HCT116 (cell line): Measurements from ENCODE around the gene CACNA1C. TPM values are rescaled to one million over a fixed set of nuclear protein-coding genes. Genes with fewer than 3 reads are reported as not detected.

Source experiments
- ATAC-seq: fragments of 200-7000 bp; cut with Tn5 transposase; 2 replicates; pipeline ENCODE4 v1.9.1; 2020; ENCODE audit warnings: mild to moderate bottlenecking, moderate library complexity
- BruUV-seq: library from RNA; stranded (reverse); fragments of 400-500 nt; replicated peaks from 2 replicates; lab custom pipeline; 2021; lab: Mats Ljungman, UMichigan
- CTCF ChIA-PET: fragments of 300-600 bp; sonication (Branson Sonifier 250); formaldehyde crosslinking; loops from one replicate; lab custom pipeline; 2021; ENCODE audit warnings: antibody characterized with exemption; lab: Charles Lee
- POLR2A ChIA-PET: fragments of 300-600, 350-600 bp; sonication (Branson Sonifier 250); formaldehyde crosslinking; loops from one replicate; lab custom pipeline; 2021; ENCODE audit warnings: antibody characterized with exemption; lab: Charles Lee
- RAD21 ChIA-PET, 2 experiments: fragments of 300-600 bp; sonication (Branson Sonifier 250); formaldehyde crosslinking; loops; one replicate each; lab custom pipeline; 2023; ENCODE audit warnings: low total read pairs in 2 of 2; ENCODE audit not compliant: uncharacterized antibody in 2 of 2, unreplicated experiment in 2 of 2, low non-redundant PET in 1 of 2; lab: Charles Lee
- DNase-seq: peaks from one replicate; pipeline ENCODE4 v3.0.0-alpha.2; 2010; ENCODE audit warnings: low read depth, low spot score
- H2AFZ ChIP-seq: fragments of 200-600 bp; shearing (Covaris generic), sonication (generic); 2 replicates; pipeline ENCODE4 v1.6.1; 2017; ENCODE audit warnings: low read depth, mixed run types, mixed read lengths, antibody characterized with exemption, low read length; ENCODE audit not compliant: poor library complexity, severe bottlenecking
- H3K27ac ChIP-seq: 2 replicates; pipeline ENCODE4 v1.5.1; 2012; ENCODE audit warnings: low read depth, low read length
- H3K27me3 ChIP-seq: fragments of 200-600 bp; sonication (generic); 2 replicates; pipeline ENCODE4 v1.6.1; 2016; ENCODE audit warnings: mixed run types, low read length, mixed read lengths; ENCODE audit not compliant: insufficient read depth
- H3K36me3 ChIP-seq, 2 experiments: fragments of 200-500 bp in 1 of 2; fragments of 200-600 bp in 1 of 2; sonication (Bioruptor generic) in 1 of 2; sonication (generic) in 1 of 2; 2 replicates each; pipeline versions ENCODE4 v1.5.1 to v1.6.1; 2014 to 2016; ENCODE audit warnings: low read length in 2 of 2, inconsistent platforms in 1 of 2, mixed read lengths in 1 of 2, mixed run types in 1 of 2; ENCODE audit not compliant: insufficient read depth in 2 of 2, control insufficient read depth in 1 of 2
- H3K4me1 ChIP-seq, 2 experiments: fragments of 200-600 bp in 1 of 2; sonication (generic) in 1 of 2; 2 replicates each; pipeline versions ENCODE4 v1.5.1 to v1.6.1; 2012 to 2017; ENCODE audit warnings: low read length in 2 of 2, inconsistent platforms in 1 of 2, mild to moderate bottlenecking in 1 of 2, mixed read lengths in 1 of 2, mixed run types in 1 of 2, moderate library complexity in 1 of 2; ENCODE audit not compliant: insufficient read depth in 2 of 2, control insufficient read depth in 1 of 2
- H3K4me2 ChIP-seq: fragments of 200-600 bp; sonication (generic); 2 replicates; pipeline ENCODE4 v1.6.1; 2017; ENCODE audit warnings: mixed run types, low read length, mixed read lengths
- H3K4me3 ChIP-seq, 2 experiments: fragments of 200-600 bp in 1 of 2; sonication (generic) in 1 of 2; replicated peaks in 1 of 2; 2 replicates each; pipeline ENCODE4 v1.5.1; 2011 to 2016; ENCODE audit warnings: low read length in 2 of 2, control low read depth in 1 of 2, low read depth in 1 of 2, mild to moderate bottlenecking in 1 of 2, mixed read lengths in 1 of 2, mixed run types in 1 of 2
- H3K79me2 ChIP-seq: fragments of 200-600 bp; sonication (generic); 2 replicates; pipeline ENCODE4 v1.6.1; 2017; ENCODE audit warnings: mild to moderate bottlenecking, mixed run types, low read length, moderate library complexity, mixed read lengths; ENCODE audit not compliant: insufficient read depth
- H3K9ac ChIP-seq: fragments of 200-600 bp; sonication (generic); 2 replicates; pipeline ENCODE4 v1.6.1; 2016; ENCODE audit warnings: low read length, mixed read lengths
- H3K9me2 ChIP-seq: fragments of 200-600 bp; sonication (generic), shearing (Covaris generic); 2 replicates; pipeline ENCODE4 v1.6.1; 2017; ENCODE audit warnings: mixed run types, mild to moderate bottlenecking, moderate library complexity; ENCODE audit not compliant: insufficient read depth
- H3K9me3 ChIP-seq, 2 experiments: fragments of 200-500 bp in 1 of 2; fragments of 200-600 bp in 1 of 2; sonication (Bioruptor generic) in 1 of 2; sonication (generic) in 1 of 2; 2 replicates each; pipeline ENCODE4 v1.6.1; 2014 to 2017; ENCODE audit warnings: low read length in 2 of 2, mixed read lengths in 2 of 2, inconsistent platforms in 1 of 2, low read depth in 1 of 2, mild to moderate bottlenecking in 1 of 2, mixed run types in 1 of 2, moderate library complexity in 1 of 2; ENCODE audit not compliant: control insufficient read depth in 1 of 2, insufficient read depth in 1 of 2
- H4K20me1 ChIP-seq: fragments of 200-600 bp; sonication (generic), shearing (Covaris generic); 2 replicates; pipeline ENCODE4 v1.6.1; 2017; ENCODE audit warnings: mixed run types, mild to moderate bottlenecking, moderate library complexity; ENCODE audit not compliant: insufficient read depth
- ATF3 ChIP-seq: IDR thresholded peaks from 2 replicates; pipeline ENCODE4 v1.6.1; 2012
- CBX3 ChIP-seq: IDR thresholded peaks from 2 replicates; pipeline ENCODE4 v1.6.1; 2012; ENCODE audit warnings: low read depth
- CEBPB ChIP-seq: IDR thresholded peaks from 2 replicates; pipeline ENCODE4 v1.6.1; 2012; ENCODE audit warnings: low read depth
- EGR1 ChIP-seq: IDR thresholded peaks from 2 replicates; pipeline ENCODE4 v1.6.1; 2012; ENCODE audit warnings: low read depth
- EZH2phosphoT487 ChIP-seq: fragments of 200-600 bp; IDR thresholded peaks from 2 replicates; pipeline ENCODE4 v1.6.1; 2018; ENCODE audit warnings: antibody characterized with exemption, borderline replicate concordance
- FOSL1 ChIP-seq: IDR thresholded peaks from 2 replicates; pipeline ENCODE4 v1.6.1; 2012; ENCODE audit warnings: low read depth
- JUND ChIP-seq: IDR thresholded peaks from 2 replicates; pipeline ENCODE4 v1.6.1; 2012
- POLR2A ChIP-seq: IDR thresholded peaks from 2 replicates; pipeline ENCODE4 v1.7.0; 2011; ENCODE audit warnings: borderline replicate concordance; ENCODE audit not compliant: insufficient read depth, insufficient read length; ENCODE audit errors: extremely low read depth
- POLR2AphosphoS5 ChIP-seq: IDR thresholded peaks from 2 replicates; pipeline ENCODE4 v1.6.1; 2011; ENCODE audit warnings: mild to moderate bottlenecking, low read depth, low read length, moderate library complexity
- RAD21 ChIP-seq: IDR thresholded peaks from 2 replicates; pipeline ENCODE4 v1.6.1; 2012; ENCODE audit warnings: low read depth, mild to moderate bottlenecking
- SIN3A ChIP-seq: IDR thresholded peaks from 2 replicates; pipeline ENCODE4 v1.6.1; 2012; ENCODE audit warnings: low read depth
- SP1 ChIP-seq: IDR thresholded peaks from 2 replicates; pipeline ENCODE4 v1.6.1; 2012; ENCODE audit warnings: low read depth
- SRF ChIP-seq: IDR thresholded peaks from 2 replicates; pipeline ENCODE4 v1.6.1; 2012; ENCODE audit warnings: low read depth
- TCF7L2 ChIP-seq: IDR thresholded peaks from 2 replicates; pipeline ENCODE4 v1.7.0; 2011; ENCODE audit warnings: borderline replicate concordance, inconsistent platforms; ENCODE audit not compliant: insufficient read depth, insufficient read length; ENCODE audit errors: extremely low read depth
- YY1 ChIP-seq: IDR thresholded peaks from 2 replicates; pipeline ENCODE4 v1.6.1; 2011; ENCODE audit warnings: low read length, low read depth, moderate library complexity, mild to moderate bottlenecking; ENCODE audit not compliant: insufficient replicate concordance; ENCODE audit errors: extremely low read depth
- ZBTB33 ChIP-seq: IDR thresholded peaks from 2 replicates; pipeline ENCODE4 v1.6.1; 2011; ENCODE audit warnings: mild to moderate bottlenecking, low read length, moderate library complexity; ENCODE audit not compliant: insufficient replicate concordance; ENCODE audit errors: extremely low read depth
- ZFX ChIP-seq: fragments of 450-650 bp; IDR thresholded peaks from 2 replicates; pipeline ENCODE4 v1.6.1; 2017
- ZNF274 ChIP-seq: fragments of 200-500 bp; sonication (Bioruptor generic); IDR thresholded peaks from 2 replicates; pipeline ENCODE4 v1.6.1; 2014; ENCODE audit warnings: mild to moderate bottlenecking, low read depth, low read length, inconsistent platforms
- intact Hi-C: fragments of 100-400 bp; cut with micrococcal nuclease; formaldehyde crosslinking; loops from 2 replicates; pipeline ENCODE4 v1.10.0; 2022
- total RNA-seq: library from RNA; stranded (reverse); gene quantifications from one replicate; pipeline ENCODE4 v1.2.1, GENCODE V29; 2021; ENCODE audit not compliant: unreplicated experiment
- TF ChIP-seq, protein P1 (sequence below): IDR thresholded peaks from 2 replicates; pipeline ENCODE4 v1.6.1; 2012

The CACNA1C gene
- total RNA-seq, 1 experiment from 2014 or later = 0.05 TPM

- Histone ChIP-seq H3K9me2 (no peaks in the 10 kb centered on the region), H3K4me1 (no peaks in the 10 kb centered on the region), H3K27me3 (peaks cover 27% of the 10 kb centered on the region), H3K27ac (no peak overlapping the region), H3K4me3 (no peak overlapping the region), H3K4me2 (no peak overlapping the region), H3K36me3 (no peaks in the 10 kb centered on the region), H2AFZ (no peak overlapping the region), H3K9me3 (no peaks in the 10 kb centered on the region), H3K79me2 (no peaks in the 10 kb centered on the region), H3K9ac (no peak overlapping the region)
- RAD21 ChIA-PET = no interaction called here
- CTCF ChIA-PET = no interaction called here
- no peak for ATAC-seq
- TF ChIP-seq POLR2AphosphoS5 (no peak), EGR1 (no peak), FOSL1 (no peak), RAD21 (no peak), ATF3 (no peak), SIN3A (no peak), SRF (no peak)
- TF ChIP-seq, protein P1, sequence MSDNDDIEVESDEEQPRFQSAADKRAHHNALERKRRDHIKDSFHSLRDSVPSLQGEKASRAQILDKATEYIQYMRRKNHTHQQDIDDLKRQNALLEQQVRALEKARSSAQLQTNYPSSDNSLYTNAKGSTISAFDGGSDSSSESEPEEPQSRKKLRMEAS = no peak
- TF ChIP-seq, all 23 proteins: peak for 0
- no peak for DNase-seq
- BruUV-seq = no TSS peak
- POLR2A ChIA-PET = no interaction called here
- intact Hi-C loops = no loop called here
- no peaks in the 10 kb centered on the region for H4K20me1 ChIP-seq
Observed at GRCh38 chr12:2461046-2461445, 408.3 kb downstream of the CACNA1C start.

DNA sequence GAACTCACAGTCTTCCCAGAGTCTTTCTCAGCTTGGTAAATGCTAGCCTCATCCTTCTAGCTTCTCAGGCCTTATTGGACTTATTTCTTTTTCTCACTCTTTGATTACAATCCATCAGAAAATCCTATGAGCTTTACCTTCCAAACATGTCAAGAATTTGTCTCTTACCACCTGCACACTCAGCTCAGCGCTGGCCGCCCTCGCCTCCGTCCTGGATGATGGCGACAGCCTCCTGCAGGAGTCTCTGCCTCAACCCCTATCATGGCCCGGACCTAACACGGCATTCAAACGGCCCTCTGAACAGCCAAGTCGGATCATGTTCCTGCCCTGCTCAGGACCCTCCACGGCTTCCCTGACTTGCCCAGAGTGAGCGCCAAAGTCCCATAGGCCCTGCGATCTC is 408.9 kb downstream of the CACNA1C start:
- CTCF ChIA-PET = no interaction called here
- TF ChIP-seq ZNF274 (no peak), ZFX (no peak), FOSL1 (no peak), CBX3 (no peak), RAD21 (no peak), TCF7L2 (no peak), SRF (no peak), EZH2phosphoT487 (no peak), CEBPB (no peak), ZBTB33 (no peak), SP1 (no peak), YY1 (no peak), JUND (no peak), SIN3A (no peak), POLR2A (no peak), EGR1 (no peak)
- TF ChIP-seq, protein P1 = no peak
- BruUV-seq = no TSS peak

More for the DNA sequence above, 408.9 kb downstream of the CACNA1C start:
- H3K9me3 ChIP-seq = no peaks in the 10 kb centered on the region
- no peaks in the 10 kb centered on the region for H3K9me2 ChIP-seq
- H3K4me1 ChIP-seq = no peaks in the 10 kb centered on the region
- H2AFZ ChIP-seq = no peak overlapping the region
- no peak overlapping the region for H3K9ac ChIP-seq
- DNase-seq = no peak
- RAD21 ChIA-PET = no interaction called here
- H3K27me3 ChIP-seq = peaks cover 29% of the 10 kb centered on the region
- no peak overlapping the region for H3K4me2 ChIP-seq
- no peak overlapping the region for H3K27ac ChIP-seq
- no peaks in the 10 kb centered on the region for H4K20me1 ChIP-seq
- intact Hi-C loops = no loop called here
- no peaks in the 10 kb centered on the region for H3K36me3 ChIP-seq
- ATAC-seq = no peak
- no peaks in the 10 kb centered on the region for H3K79me2 ChIP-seq
- POLR2A ChIA-PET = no interaction called here
- no peak overlapping the region for H3K4me3 ChIP-seq
